Uterus (tissue), 2 donors: ENCODE results near the gene LLGL1.

Experiments
- POLR2A ChIP-seq, 2 donors: fragments of 450-650 bp; IDR thresholded peaks; one replicate each; pipeline ENCODE4 v1.6.1; 2016; ENCODE audit warnings: antibody characterized with exemption in 2 of 2, mild to moderate bottlenecking in 1 of 2, moderate library complexity in 1 of 2
- TF ChIP-seq, protein P1 (sequence below), 4 experiments: fragments of 200-600 bp in 2 of 4; fragments of 450-650 bp in 2 of 4; sonication (generic) in 2 of 4; IDR thresholded peaks; one replicate each; pipeline ENCODE4 v1.5.1; 2016 to 2019; ENCODE audit warnings: antibody characterized with exemption in 4 of 4, mild to moderate bottlenecking in 2 of 4, moderate library complexity in 1 of 4

DNA sequence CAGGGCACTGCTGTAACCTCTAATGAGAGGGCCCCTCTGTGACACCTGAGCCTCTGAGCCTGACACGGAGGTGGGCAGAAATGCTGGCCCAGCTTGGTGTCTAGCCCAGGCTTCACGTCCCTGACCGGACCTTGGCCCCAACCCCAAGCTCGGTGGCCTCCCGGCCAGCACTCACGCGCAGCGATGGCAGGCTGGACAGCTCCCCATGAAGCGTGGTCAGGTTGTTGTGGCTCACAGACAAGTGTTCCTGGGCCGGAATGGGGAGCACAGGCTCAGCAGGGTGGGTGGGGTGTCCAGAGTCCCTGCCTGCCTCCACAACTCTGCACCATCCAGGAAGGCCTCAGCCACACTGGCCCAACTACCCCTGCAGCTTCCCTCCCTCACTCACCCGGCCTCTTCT is 30.9 kb downstream of the LLGL1 start:
- TF ChIP-seq, protein P1, sequence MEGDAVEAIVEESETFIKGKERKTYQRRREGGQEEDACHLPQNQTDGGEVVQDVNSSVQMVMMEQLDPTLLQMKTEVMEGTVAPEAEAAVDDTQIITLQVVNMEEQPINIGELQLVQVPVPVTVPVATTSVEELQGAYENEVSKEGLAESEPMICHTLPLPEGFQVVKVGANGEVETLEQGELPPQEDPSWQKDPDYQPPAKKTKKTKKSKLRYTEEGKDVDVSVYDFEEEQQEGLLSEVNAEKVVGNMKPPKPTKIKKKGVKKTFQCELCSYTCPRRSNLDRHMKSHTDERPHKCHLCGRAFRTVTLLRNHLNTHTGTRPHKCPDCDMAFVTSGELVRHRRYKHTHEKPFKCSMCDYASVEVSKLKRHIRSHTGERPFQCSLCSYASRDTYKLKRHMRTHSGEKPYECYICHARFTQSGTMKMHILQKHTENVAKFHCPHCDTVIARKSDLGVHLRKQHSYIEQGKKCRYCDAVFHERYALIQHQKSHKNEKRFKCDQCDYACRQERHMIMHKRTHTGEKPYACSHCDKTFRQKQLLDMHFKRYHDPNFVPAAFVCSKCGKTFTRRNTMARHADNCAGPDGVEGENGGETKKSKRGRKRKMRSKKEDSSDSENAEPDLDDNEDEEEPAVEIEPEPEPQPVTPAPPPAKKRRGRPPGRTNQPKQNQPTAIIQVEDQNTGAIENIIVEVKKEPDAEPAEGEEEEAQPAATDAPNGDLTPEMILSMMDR (IDR thresholded peaks at IDR 0.05): no peak
- no peak for TF ChIP-seq POLR2A (IDR thresholded peaks at IDR 0.05)
